IMR-90 (cell line): Measurements from ENCODE around the gene WDR91. TPM values are rescaled to one million over a fixed set of nuclear protein-coding genes. Genes with fewer than 3 reads are reported as not detected.

ENCODE experiments used
- ATAC-seq: fragments of 200-7000 bp; cut with Tn5 transposase; 2 replicates; pipeline ENCODE4 v1.9.1; 2020; ENCODE audit warnings: low read depth, mild to moderate bottlenecking, moderate library complexity
- BruUV-seq: library from RNA; stranded (reverse); fragments of 400-500 nt; replicated peaks from 2 replicates; lab custom pipeline; 2021; lab: Mats Ljungman, UMichigan
- CTCF ChIA-PET: fragments of 300-600 bp; formaldehyde crosslinking; extraction: SDS; loops from one replicate; lab custom pipeline; 2021; ENCODE audit warnings: antibody characterized with exemption; lab: Yijun Ruan, JAX
- POLR2A ChIA-PET: fragments of 300-600 bp; sonication (Branson Sonifier 250); formaldehyde crosslinking; loops from one replicate; lab custom pipeline; 2022; ENCODE audit warnings: antibody characterized with exemption; ENCODE audit not compliant: unreplicated experiment; lab: Charles Lee
- DNase-seq: peaks from one replicate; pipeline ENCODE4 v3.0.0; 2013
- H2AFZ ChIP-seq: replicated peaks from 2 replicates; pipeline ENCODE3; 2013; ENCODE audit warnings: low read length, mild to moderate bottlenecking; ENCODE audit not compliant: poor library complexity
- H2AK5ac ChIP-seq: 2 replicates; pipeline ENCODE4 v1.6.1; 2013; ENCODE audit warnings: low read depth, low read length, inconsistent platforms
- H2AK9ac ChIP-seq: replicated peaks from 2 replicates; pipeline ENCODE3; 2013; ENCODE audit warnings: mild to moderate bottlenecking, low read depth, low read length, moderate library complexity; ENCODE audit not compliant: poor library complexity
- H2BK120ac ChIP-seq: 2 replicates; pipeline ENCODE4 v1.6.1; 2013; ENCODE audit warnings: low read depth, low read length, inconsistent platforms
- H2BK15ac ChIP-seq: 3 replicates; pipeline ENCODE4 v1.6.1; 2013; ENCODE audit warnings: low read depth, low read length, inconsistent platforms
- H2BK20ac ChIP-seq: 2 replicates; pipeline ENCODE4 v1.6.1; 2013; ENCODE audit warnings: low read depth, mild to moderate bottlenecking, inconsistent platforms, low read length, moderate library complexity
- H2BK5ac ChIP-seq: 2 replicates; pipeline ENCODE4 v1.6.1; 2013; ENCODE audit warnings: mild to moderate bottlenecking, low read depth, low read length, inconsistent platforms; ENCODE audit not compliant: poor library complexity, severe bottlenecking
- H3K14ac ChIP-seq: replicated peaks from 2 replicates; pipeline ENCODE4 v1.6.1; 2013; ENCODE audit warnings: low read depth, low read length, inconsistent platforms
- H3K18ac ChIP-seq: 2 replicates; pipeline ENCODE4 v1.6.1; 2013; ENCODE audit warnings: low read depth, low read length, control low read depth
- H3K23ac ChIP-seq: 2 replicates; pipeline ENCODE4 v1.6.1; 2013; ENCODE audit warnings: low read depth, low read length, inconsistent platforms
- H3K27ac ChIP-seq: 2 replicates; pipeline ENCODE4 v1.5.1; 2013; ENCODE audit warnings: mild to moderate bottlenecking, control low read depth, low read length; ENCODE audit not compliant: insufficient read depth
- H3K27me3 ChIP-seq: 2 replicates; pipeline ENCODE4 v1.6.1; 2013; ENCODE audit warnings: low read length; ENCODE audit not compliant: control insufficient read depth, insufficient read depth
- H3K36me3 ChIP-seq: 2 replicates; pipeline ENCODE4 v1.6.1; 2013; ENCODE audit warnings: low read length, mixed read lengths; ENCODE audit not compliant: control insufficient read depth, insufficient read depth
- H3K4ac ChIP-seq: 2 replicates; pipeline ENCODE4 v1.6.1; 2013; ENCODE audit warnings: low read depth, low read length, inconsistent platforms
- H3K4me1 ChIP-seq: 2 replicates; pipeline ENCODE4 v1.6.1; 2013; ENCODE audit warnings: low read length, mixed read lengths; ENCODE audit not compliant: control insufficient read depth, insufficient read depth
- H3K4me2 ChIP-seq: 2 replicates; pipeline ENCODE4 v1.6.1; 2013; ENCODE audit warnings: low read depth, mild to moderate bottlenecking, control low read depth, low read length, moderate library complexity
- H3K4me3 ChIP-seq: 2 replicates; pipeline ENCODE4 v1.5.1; 2013; ENCODE audit warnings: low read depth, mild to moderate bottlenecking, control low read depth, low read length, moderate library complexity; ENCODE audit not compliant: insufficient read depth
- H3K56ac ChIP-seq: 2 replicates; pipeline ENCODE4 v1.6.1; 2013; ENCODE audit warnings: low read length, inconsistent platforms; ENCODE audit not compliant: insufficient read depth; ENCODE audit errors: extremely low read depth
- H3K79me1 ChIP-seq, 2 experiments: 2 replicates each; pipeline ENCODE4 v1.6.1; 2013; ENCODE audit warnings: low read length in 2 of 2, inconsistent platforms in 1 of 2, low read depth in 1 of 2
- H3K9ac ChIP-seq: 2 replicates; pipeline ENCODE4 v1.6.1; 2013; ENCODE audit warnings: low read depth, low read length, control low read depth
- H3K9me1 ChIP-seq: 2 replicates; pipeline ENCODE4 v1.6.1; 2013; ENCODE audit warnings: low read length, inconsistent platforms; ENCODE audit not compliant: insufficient read depth
- H3K9me3 ChIP-seq: 2 replicates; pipeline ENCODE4 v1.6.1; 2013; ENCODE audit warnings: low read length; ENCODE audit not compliant: control insufficient read depth, insufficient read depth
- H4K20me1 ChIP-seq: 2 replicates; pipeline ENCODE4 v1.6.1; 2013; ENCODE audit warnings: low read length, inconsistent platforms; ENCODE audit not compliant: insufficient read depth
- H4K5ac ChIP-seq: 2 replicates; pipeline ENCODE4 v1.6.1; 2013; ENCODE audit warnings: mild to moderate bottlenecking, low read depth, low read length, control low read depth
- H4K8ac ChIP-seq, 2 experiments: 2 replicates each; pipeline ENCODE4 v1.6.1; 2013; ENCODE audit warnings: low read depth in 2 of 2, low read length in 2 of 2, control low read depth in 1 of 2, inconsistent platforms in 1 of 2
- H4K91ac ChIP-seq: 2 replicates; pipeline ENCODE4 v1.6.1; 2013; ENCODE audit warnings: low read depth, low read length, inconsistent platforms; ENCODE audit not compliant: insufficient read depth
- CHD1 ChIP-seq: IDR thresholded peaks from 2 replicates; pipeline ENCODE4 v1.6.1; 2012; ENCODE audit warnings: low read depth, low read length, improper control_type of control experiment
- MAZ ChIP-seq: IDR thresholded peaks from 2 replicates; pipeline ENCODE4 v1.6.1; 2012; ENCODE audit warnings: low read depth, mild to moderate bottlenecking, low read length, improper control_type of control experiment, moderate library complexity, borderline replicate concordance
- MXI1 ChIP-seq: IDR thresholded peaks from 2 replicates; pipeline ENCODE4 v1.6.1; 2012; ENCODE audit warnings: low read depth, mild to moderate bottlenecking, low read length, moderate library complexity, borderline replicate concordance
- RAD21 ChIP-seq: IDR thresholded peaks from 2 replicates; pipeline ENCODE4 v1.6.1; 2012; ENCODE audit warnings: low read length, improper control_type of control experiment
- WGBS, 2 experiments: methylation state at CpG; one replicate each; pipeline versions ENCODE4 v1.1.5 to v1.1.7; 2013; ENCODE audit warnings: missing lambda C conversion rate in 2 of 2; ENCODE audit not compliant: insufficient read length in 1 of 2; ENCODE audit errors: extremely low coverage in 2 of 2; 5-methylcytosine and 5-hydroxymethylcytosine counted together
- dilution Hi-C: fragments of 300-500 bp; cut with HindIII; formaldehyde crosslinking; loops from one replicate; pipeline ENCODE4 v1.14.3; 2018; ENCODE audit warnings: low sequenced_read_pairs; ENCODE audit not compliant: unreplicated experiment
- in situ Hi-C: fragments of 300-500 bp; cut with MboI; formaldehyde crosslinking; loops from 3 replicates; pipeline ENCODE4 v1.14.3; 2019; ENCODE audit warnings: low sequenced_read_pairs, inconsistent platforms, mixed read lengths
- intact Hi-C: fragments of 100-400 bp; cut with micrococcal nuclease; formaldehyde crosslinking; loops from 2 replicates; pipeline ENCODE4 v1.10.0; 2022
- polyA plus RNA-seq, 3 experiments: library from polyadenylated mRNA; depleted of rRNA; stranded (reverse); fragments of >200 nt; gene quantifications; 2 replicates each; pipeline ENCODE4 v1.2.3, GENCODE V29; 2012; ENCODE audit warnings: low replicate concordance in 1 of 3
- total RNA-seq: library from RNA; depleted of rRNA; stranded (reverse); fragments of >200 nt; gene quantifications from 2 replicates; pipeline ENCODE4 v1.2.3, GENCODE V29; 2012
- TF ChIP-seq, protein P1 (sequence below): conservative IDR thresholded peaks from 2 replicates; pipeline ENCODE4 v1.5.1; 2012; ENCODE audit warnings: mild to moderate bottlenecking, low read depth, low read length, improper control_type of control experiment

Gene WDR91
- total and polyA plus RNA-seq, 2 of the 4 experiments (the other 2 are of a cell fraction): 5.2 to 10.3 TPM

DNA sequence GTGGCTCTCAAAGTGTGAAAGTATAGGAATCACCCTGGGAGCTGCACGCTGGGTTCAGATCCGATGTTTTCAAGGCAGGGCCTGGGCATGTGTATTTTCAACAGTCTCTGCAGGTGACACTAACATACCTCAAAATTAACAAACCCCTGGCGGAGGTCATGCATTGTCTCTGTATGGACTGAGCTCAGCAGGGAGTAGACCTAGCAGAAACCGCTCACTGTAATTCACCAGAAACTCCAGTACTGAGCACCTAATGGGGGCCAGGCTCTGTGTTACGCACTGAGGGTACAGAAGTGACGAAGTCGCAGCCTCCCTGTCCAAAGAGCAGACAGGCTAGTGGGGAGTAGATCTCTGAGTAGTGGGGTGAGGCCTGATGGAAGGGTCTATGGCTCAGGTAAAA lies 27.9 kb upstream of the WDR91 start:
- POLR2A ChIA-PET: no interaction called here
- no peak overlapping the region for H3K4me2 ChIP-seq
- dilution Hi-C loops (no loop called here), in situ Hi-C loops (no loop called here), intact Hi-C loops (no loop called here)
- H4K5ac ChIP-seq: no peak overlapping the region
- no peak overlapping the region for H4K91ac ChIP-seq
- no peak overlapping the region for H3K27ac ChIP-seq
- DNase-seq (no peak), ATAC-seq (no peak)
- H4K20me1 ChIP-seq: no peaks in the 10 kb centered on the region
- H2BK20ac ChIP-seq: no peak overlapping the region
- no peak overlapping the region for H2BK120ac ChIP-seq
- H3K9me1 ChIP-seq: no peaks in the 10 kb centered on the region
- H3K18ac ChIP-seq: no peak overlapping the region
- H2BK15ac ChIP-seq: no peak overlapping the region
- no peak overlapping the region for H3K9ac ChIP-seq
- H4K8ac ChIP-seq: no peak overlapping the region
- no CpG with 5 or more reads among the region's 7 CpGs for WGBS, 2 experiments
- H3K4me3 ChIP-seq: no peak overlapping the region
- peaks cover 32% of the 10 kb centered on the region for H3K27me3 ChIP-seq
- no peak overlapping the region for H2AK5ac ChIP-seq
- H2AFZ ChIP-seq: no peak overlapping the region
- H3K56ac ChIP-seq: no peak overlapping the region
- no peak for TF ChIP-seq RAD21
- TF ChIP-seq MAZ: no peak
- no peak for TF ChIP-seq CHD1
- no peak for TF ChIP-seq MXI1
- TF ChIP-seq, protein P1, sequence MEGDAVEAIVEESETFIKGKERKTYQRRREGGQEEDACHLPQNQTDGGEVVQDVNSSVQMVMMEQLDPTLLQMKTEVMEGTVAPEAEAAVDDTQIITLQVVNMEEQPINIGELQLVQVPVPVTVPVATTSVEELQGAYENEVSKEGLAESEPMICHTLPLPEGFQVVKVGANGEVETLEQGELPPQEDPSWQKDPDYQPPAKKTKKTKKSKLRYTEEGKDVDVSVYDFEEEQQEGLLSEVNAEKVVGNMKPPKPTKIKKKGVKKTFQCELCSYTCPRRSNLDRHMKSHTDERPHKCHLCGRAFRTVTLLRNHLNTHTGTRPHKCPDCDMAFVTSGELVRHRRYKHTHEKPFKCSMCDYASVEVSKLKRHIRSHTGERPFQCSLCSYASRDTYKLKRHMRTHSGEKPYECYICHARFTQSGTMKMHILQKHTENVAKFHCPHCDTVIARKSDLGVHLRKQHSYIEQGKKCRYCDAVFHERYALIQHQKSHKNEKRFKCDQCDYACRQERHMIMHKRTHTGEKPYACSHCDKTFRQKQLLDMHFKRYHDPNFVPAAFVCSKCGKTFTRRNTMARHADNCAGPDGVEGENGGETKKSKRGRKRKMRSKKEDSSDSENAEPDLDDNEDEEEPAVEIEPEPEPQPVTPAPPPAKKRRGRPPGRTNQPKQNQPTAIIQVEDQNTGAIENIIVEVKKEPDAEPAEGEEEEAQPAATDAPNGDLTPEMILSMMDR: no peak
- H2BK5ac ChIP-seq: no peak overlapping the region
- CTCF ChIA-PET: interaction anchor here (1.0 kb wide), 1 partner anchor 15 kb away, joined by 3 read pairs; no protein-coding TSS in a partner anchor
- H3K14ac ChIP-seq: no peak overlapping the region
- no peak overlapping the region for H2AK9ac ChIP-seq
- no peaks in the 10 kb centered on the region for H3K36me3 ChIP-seq
- H3K79me1 ChIP-seq: no peaks in the 10 kb centered on the region
- H3K4ac ChIP-seq: no peak overlapping the region
- no peak overlapping the region for H3K23ac ChIP-seq
- BruUV-seq: no TSS peak
- no peaks in the 10 kb centered on the region for H3K4me1 ChIP-seq
- H3K9me3 ChIP-seq: no peaks in the 10 kb centered on the region
